ENCODE data around the gene AIP. TPM values are rescaled to one million over a fixed set of nuclear protein-coding genes. Genes with fewer than 3 reads are reported as not detected.
"Not testable (repeated sequence)": the region's sequence is repeated elsewhere in the genome, so short reads cannot be mapped to it uniquely, and the experiment has no call there.

Gene AIP
- total RNA-seq, 2 donors from 2014 or later = 64.8 to 76.9 TPM

DNA sequence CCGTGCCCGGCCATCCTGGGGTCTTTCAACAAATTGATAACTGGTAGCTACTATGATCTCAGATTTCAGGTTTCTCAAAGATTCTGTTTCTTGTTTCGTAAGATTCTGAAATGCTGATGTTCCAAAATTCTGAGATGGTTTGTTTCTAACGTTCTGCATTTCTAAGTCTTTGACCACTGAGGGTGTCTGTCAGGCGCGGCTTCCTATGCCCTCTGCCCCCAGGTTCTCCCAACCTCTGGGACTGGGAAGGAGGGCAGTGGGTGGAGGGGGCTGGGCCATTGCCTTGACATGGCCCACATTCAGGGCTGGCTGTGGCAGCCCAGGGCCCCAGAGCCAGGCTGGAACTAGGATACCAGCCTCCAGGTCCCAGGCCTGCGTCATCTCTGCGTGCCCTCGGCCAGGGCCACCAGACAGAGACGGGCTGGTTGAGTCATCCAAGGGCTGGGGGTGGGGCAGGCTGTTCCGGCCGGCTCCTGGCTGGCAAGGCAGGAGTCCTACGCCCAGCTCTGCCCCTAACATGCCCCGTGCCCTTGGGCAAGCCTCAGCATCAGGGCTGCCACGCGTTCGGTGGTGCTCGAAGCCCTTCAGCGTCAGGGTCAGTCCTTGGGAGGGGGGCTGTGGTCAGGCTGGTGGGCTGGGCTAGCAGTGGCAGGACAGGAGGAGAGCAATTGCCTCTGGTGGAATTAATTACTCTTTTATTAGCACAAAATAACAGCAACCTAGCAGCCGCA lies 19.0 kb upstream of the AIP start:
- Histone ChIP-seq H3K4me3 (peak overlapping the region; percentile 73), H3K27me3 (replicated peaks; ENCODE audit: insufficient read depth) (no peaks in the 10 kb centered on the region), H3K4me1 (ENCODE audit: control insufficient read depth in 1 of 2, low read depth in 2 of 2) (peaks cover 10 to 38% of the 10 kb centered on the region in 2 donors), H3K9me3 (no peaks in the 10 kb centered on the region), H3K36me3 (no peaks in the 10 kb centered on the region), H3K27ac (peak overlapping the region; percentile 81 to 82)
- TF ChIP-seq, protein P1, sequence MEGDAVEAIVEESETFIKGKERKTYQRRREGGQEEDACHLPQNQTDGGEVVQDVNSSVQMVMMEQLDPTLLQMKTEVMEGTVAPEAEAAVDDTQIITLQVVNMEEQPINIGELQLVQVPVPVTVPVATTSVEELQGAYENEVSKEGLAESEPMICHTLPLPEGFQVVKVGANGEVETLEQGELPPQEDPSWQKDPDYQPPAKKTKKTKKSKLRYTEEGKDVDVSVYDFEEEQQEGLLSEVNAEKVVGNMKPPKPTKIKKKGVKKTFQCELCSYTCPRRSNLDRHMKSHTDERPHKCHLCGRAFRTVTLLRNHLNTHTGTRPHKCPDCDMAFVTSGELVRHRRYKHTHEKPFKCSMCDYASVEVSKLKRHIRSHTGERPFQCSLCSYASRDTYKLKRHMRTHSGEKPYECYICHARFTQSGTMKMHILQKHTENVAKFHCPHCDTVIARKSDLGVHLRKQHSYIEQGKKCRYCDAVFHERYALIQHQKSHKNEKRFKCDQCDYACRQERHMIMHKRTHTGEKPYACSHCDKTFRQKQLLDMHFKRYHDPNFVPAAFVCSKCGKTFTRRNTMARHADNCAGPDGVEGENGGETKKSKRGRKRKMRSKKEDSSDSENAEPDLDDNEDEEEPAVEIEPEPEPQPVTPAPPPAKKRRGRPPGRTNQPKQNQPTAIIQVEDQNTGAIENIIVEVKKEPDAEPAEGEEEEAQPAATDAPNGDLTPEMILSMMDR (IDR thresholded peaks at IDR 0.05) = no peak
- ATAC-seq (ENCODE audit: insufficient number of reproducible peaks, low FRiP score, low read depth) (no peak), DNase-seq (ENCODE audit: low spot score) (no peak)

GRCh38 chr11:67464411-67465188 lies 18.2 kb upstream of the AIP start:
- Histone ChIP-seq H3K4me1 (ENCODE audit: control insufficient read depth in 1 of 2, low read depth in 2 of 2) (peaks cover 10 to 40% of the 10 kb centered on the region in 2 donors), H3K36me3 (no peaks in the 10 kb centered on the region)

GRCh38 chr11:67465189-67465510 lies 17.7 kb upstream of the AIP start:
- peaks cover 10 to 44% of the 10 kb centered on the region in 2 donors for H3K4me1 ChIP-seq (ENCODE audit: control insufficient read depth in 1 of 2, low read depth in 2 of 2)
- TF ChIP-seq, protein P1 (IDR thresholded peaks at IDR 0.05) = no peak

More at GRCh38 chr11:67464411-67465188, 18.2 kb upstream of the AIP start:
- TF ChIP-seq, protein P1 (IDR thresholded peaks at IDR 0.05) = no peak
- ATAC-seq (ENCODE audit: insufficient number of reproducible peaks, low FRiP score, low read depth) = peak; percentile 48
- peak; percentile 45 for DNase-seq (ENCODE audit: low spot score)
- Histone ChIP-seq H3K4me3 (peak overlapping the region; percentile 73), H3K27ac (peak overlapping the region; percentile 81 to 82), H3K9me3 (no peaks in the 10 kb centered on the region), H3K27me3 (replicated peaks; ENCODE audit: insufficient read depth) (no peaks in the 10 kb centered on the region)

DNA sequence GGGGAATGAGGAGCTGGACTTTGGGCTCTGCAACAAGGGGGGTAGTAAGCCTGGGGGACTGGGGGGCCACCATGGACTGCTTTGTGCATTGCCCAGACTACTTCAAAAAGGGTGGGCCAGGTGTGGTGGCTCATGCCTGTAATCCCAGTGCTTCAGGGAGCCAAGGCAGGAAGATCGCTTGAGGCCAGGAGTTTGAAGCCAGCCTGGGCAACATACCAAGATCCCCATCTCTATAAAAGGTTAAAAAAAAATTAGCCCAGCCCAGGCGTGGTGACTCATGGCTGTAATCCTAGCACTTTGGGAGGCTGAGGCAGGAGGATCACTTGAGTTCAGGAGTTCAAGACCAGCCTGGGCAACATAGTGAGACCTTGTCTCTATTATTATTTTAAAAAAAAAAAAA lies 17.3 kb upstream of the AIP start:
- ATAC-seq (ENCODE audit: insufficient number of reproducible peaks, low FRiP score, low read depth); H3K4me3 ChIP-seq; H3K9me3 ChIP-seq; H3K27me3 ChIP-seq (replicated peaks; ENCODE audit: insufficient read depth); H3K36me3 ChIP-seq; DNase-seq (ENCODE audit: low spot score): not testable (repeated sequence)
- Histone ChIP-seq H3K27ac (peak overlapping the region; percentile 81 to 82), H3K4me1 (ENCODE audit: control insufficient read depth in 1 of 2, low read depth in 2 of 2) (peaks cover 10 to 44% of the 10 kb centered on the region in 2 donors)

More at GRCh38 chr11:67465189-67465510, 17.7 kb upstream of the AIP start:
- ATAC-seq (ENCODE audit: insufficient number of reproducible peaks, low FRiP score, low read depth) = no peak
- no peaks in the 10 kb centered on the region for H3K27me3 ChIP-seq (replicated peaks; ENCODE audit: insufficient read depth)
- no peaks in the 10 kb centered on the region for H3K36me3 ChIP-seq
- H3K4me3 ChIP-seq = peak overlapping the region; percentile 73
- no peak for DNase-seq (ENCODE audit: low spot score)
- no peaks in the 10 kb centered on the region for H3K9me3 ChIP-seq
- H3K27ac ChIP-seq = peak overlapping the region; percentile 81 to 82

DNA sequence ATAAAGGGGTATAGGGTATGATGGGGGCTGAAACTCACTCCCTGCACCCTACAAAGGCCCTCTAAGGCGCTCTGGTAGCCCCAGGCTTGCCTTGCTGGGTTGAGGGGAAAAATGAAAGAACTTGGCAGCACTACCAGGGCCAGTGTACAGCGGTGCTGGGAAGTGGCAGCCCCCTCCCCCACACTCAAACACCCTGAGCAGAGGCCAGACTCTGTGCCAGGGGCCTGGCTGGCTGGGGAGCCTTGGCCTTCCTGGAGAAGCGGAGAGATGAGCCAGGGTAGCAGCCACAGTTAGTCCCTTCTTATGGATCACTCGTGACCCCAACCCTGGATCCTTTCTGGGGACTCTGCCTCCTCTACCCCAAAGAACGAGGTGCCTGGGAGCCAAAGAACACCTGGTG lies 16.5 kb upstream of the AIP start:
- H3K4me1 ChIP-seq (ENCODE audit: control insufficient read depth in 1 of 2, low read depth in 2 of 2) = peaks cover 10 to 44% of the 10 kb centered on the region in 2 donors
- ATAC-seq (ENCODE audit: insufficient number of reproducible peaks, low FRiP score, low read depth) = no peak
- H3K36me3 ChIP-seq = no peaks in the 10 kb centered on the region
- TF ChIP-seq, protein P1 (IDR thresholded peaks at IDR 0.05) = no peak
- no peak overlapping the region for H3K27ac ChIP-seq
- H3K9me3 ChIP-seq = no peaks in the 10 kb centered on the region
- H3K4me3 ChIP-seq = no peak overlapping the region
- no peak for DNase-seq (ENCODE audit: low spot score)
- no peaks in the 10 kb centered on the region for H3K27me3 ChIP-seq (replicated peaks; ENCODE audit: insufficient read depth)
